A549 (cell line): ENCODE data around the gene THTPA. TPM values are rescaled to one million over a fixed set of nuclear protein-coding genes. Genes with fewer than 3 reads are reported as not detected.

Source experiments
- ATAC-seq, 2 experiments: fragments of 200-7000 bp in 1 of 2; fragments of >200 bp in 1 of 2; cut with Nextera tagmentation in 1 of 2; cut with Tn5 transposase in 1 of 2; 3 replicates each; pipeline versions ENCODE4 v1.8.0 to v1.9.1; 2018 to 2020; ENCODE audit warnings: mild to moderate bottlenecking in 1 of 2, moderate library complexity in 1 of 2
- CTCF ChIA-PET: fragments of 300-600 bp; sonication (Branson Sonifier 250); formaldehyde crosslinking; extraction: SDS; loops from one replicate; lab custom pipeline; 2021; ENCODE audit warnings: antibody characterized with exemption, inconsistent platforms; lab: Yijun Ruan, JAX
- POLR2A ChIA-PET: fragments of 350-600 bp; formaldehyde crosslinking; extraction: SDS; loops from one replicate; lab custom pipeline; 2021; ENCODE audit warnings: antibody characterized with exemption, inconsistent platforms; lab: Yijun Ruan, JAX
- DNase-seq, 2 experiments: peaks; one replicate each; pipeline versions ENCODE4 v3.0.0 to v3.0.0-alpha.2; 2011 to 2016; ENCODE audit warnings: low read depth in 1 of 2, low spot score in 1 of 2
- FAIRE-seq: peaks from 2 replicates; lab custom pipeline; 2011; peaks lifted over from hg19 to GRCh38; lab: Jason Lieb, UNC
- H3K27ac ChIP-seq, 2 experiments: fragments of >200 bp; sonication (Bioruptor Twin); formaldehyde crosslinking; 3 replicates each; pipeline ENCODE4 v1.5.1; 2016 to 2017
- H3K4me1 ChIP-seq: fragments of >200 bp; sonication (Bioruptor Twin); formaldehyde crosslinking; 3 replicates; pipeline ENCODE4 v1.6.1; 2016
- H3K4me2 ChIP-seq: fragments of >200 bp; sonication (Bioruptor Twin); formaldehyde crosslinking; 3 replicates; pipeline ENCODE4 v1.6.1; 2016
- H3K4me3 ChIP-seq: fragments of >200 bp; sonication (Bioruptor Twin); formaldehyde crosslinking; 3 replicates; pipeline ENCODE4 v1.5.1; 2016
- H3K9me3 ChIP-seq: fragments of >200 bp; sonication (Bioruptor Twin); formaldehyde crosslinking; 3 replicates; pipeline ENCODE4 v1.6.1; 2016
- CBX2 ChIP-seq: fragments of 200-600 bp; sonication (generic); IDR thresholded peaks from 2 replicates; pipeline ENCODE4 v1.6.1; 2016; ENCODE audit warnings: low read depth, mild to moderate bottlenecking, borderline replicate concordance
- CBX8 ChIP-seq: fragments of 200-600 bp; sonication (generic); IDR thresholded peaks from 2 replicates; pipeline ENCODE4 v1.6.1; 2016
- CEBPB ChIP-seq, 2 experiments: fragments of >200 bp in 1 of 2; sonication (Bioruptor Twin) in 1 of 2; formaldehyde crosslinking in 1 of 2; IDR thresholded peaks; 2 replicates each; pipeline ENCODE4 v1.6.1; 2012 to 2016
- EHMT2 ChIP-seq: fragments of 200-600 bp; sonication (generic); IDR thresholded peaks from 2 replicates; pipeline ENCODE4 v1.6.1; 2016; ENCODE audit warnings: antibody characterized with exemption, low read depth, mild to moderate bottlenecking, moderate library complexity
- EP300 ChIP-seq, 2 experiments: fragments of >200 bp; sonication (Bioruptor Twin); formaldehyde crosslinking; IDR thresholded peaks; 2 replicates in 1 of 2; 3 replicates in 1 of 2; pipeline ENCODE4 v1.6.1; 2016 to 2017
- ESRRA ChIP-seq: fragments of 150-350 bp; IDR thresholded peaks from 2 replicates; pipeline ENCODE4 v1.6.1; 2014; ENCODE audit warnings: mild to moderate bottlenecking, low read length, borderline replicate concordance
- FOSB ChIP-seq: fragments of 250-450 bp; sonication (Bioruptor Pico); IDR thresholded peaks from 2 replicates; pipeline ENCODE4 v1.5.0; 2020; ENCODE audit warnings: mild to moderate bottlenecking, moderate library complexity
- FOSL2 ChIP-seq, 2 experiments: fragments of 450-650 bp in 1 of 2; fragments of >200 bp in 1 of 2; sonication (Bioruptor Twin) in 1 of 2; formaldehyde crosslinking; IDR thresholded peaks; 2 replicates each; pipeline versions ENCODE4 v1.5.0 to v1.6.1; 2016 to 2020; ENCODE audit warnings: mild to moderate bottlenecking in 1 of 2, moderate library complexity in 1 of 2
- GATA3 ChIP-seq: IDR thresholded peaks from 2 replicates; pipeline ENCODE4 v1.6.1; 2012; ENCODE audit warnings: borderline replicate concordance
- HES2 ChIP-seq: fragments of >200 bp; sonication (Bioruptor Twin); formaldehyde crosslinking; IDR thresholded peaks from 2 replicates; pipeline ENCODE4 v1.6.1; 2016
- HMGXB4 ChIP-seq: fragments of 250-450 bp; sonication (Bioruptor Pico); IDR thresholded peaks from 2 replicates; pipeline ENCODE4 v1.5.0; 2021; ENCODE audit warnings: mild to moderate bottlenecking, moderate library complexity, borderline replicate concordance
- HOXB13 ChIP-seq: fragments of 250-450 bp; sonication (Bioruptor Pico); IDR thresholded peaks from 2 replicates; pipeline ENCODE4 v1.5.0; 2020; ENCODE audit warnings: low read depth, mild to moderate bottlenecking, moderate library complexity
- KDM1A ChIP-seq: fragments of 200-600 bp; sonication (generic); IDR thresholded peaks from 2 replicates; pipeline ENCODE4 v1.6.1; 2016; ENCODE audit warnings: low read depth, mild to moderate bottlenecking
- MAFK ChIP-seq: fragments of 450-650 bp; IDR thresholded peaks from 2 replicates; pipeline ENCODE4 v1.6.1; 2014; ENCODE audit not compliant: partially characterized antibody
- MAX ChIP-seq: IDR thresholded peaks from 2 replicates; pipeline ENCODE4 v1.6.1; 2012
- NR3C1 ChIP-seq: fragments of >200 bp; sonication (Bioruptor Twin); formaldehyde crosslinking; IDR thresholded peaks from 3 replicates; pipeline ENCODE4 v1.6.1; 2017
- PHF8 ChIP-seq: fragments of 200-600 bp; sonication (generic); IDR thresholded peaks from 2 replicates; pipeline ENCODE4 v1.6.1; 2016; ENCODE audit warnings: low read depth, mild to moderate bottlenecking, antibody characterized with exemption, moderate library complexity, borderline replicate concordance
- POLR2A ChIP-seq: IDR thresholded peaks from 2 replicates; pipeline ENCODE4 v1.6.1; 2012; ENCODE audit warnings: mild to moderate bottlenecking, low read length
- RARB ChIP-seq: fragments of 250-450 bp; sonication (Bioruptor Pico); IDR thresholded peaks from 2 replicates; pipeline ENCODE4 v1.8.0; 2021; ENCODE audit warnings: mild to moderate bottlenecking, moderate library complexity
- RFX5 ChIP-seq: fragments of 450-650 bp; IDR thresholded peaks from 2 replicates; pipeline ENCODE4 v1.7.1; 2014; ENCODE audit warnings: antibody characterized with exemption, mild to moderate bottlenecking, moderate library complexity
- SREBF2 ChIP-seq: fragments of 450-650 bp; IDR thresholded peaks from 2 replicates; pipeline ENCODE4 v1.6.1; 2014; ENCODE audit warnings: mild to moderate bottlenecking, moderate library complexity
- TFCP2L1 ChIP-seq: fragments of 250-450 bp; sonication (Bioruptor Pico); IDR thresholded peaks from 2 replicates; pipeline ENCODE4 v1.5.0; 2021; ENCODE audit warnings: mild to moderate bottlenecking
- TP53 ChIP-seq: fragments of 250-450 bp; sonication (Bioruptor Pico); IDR thresholded peaks from 2 replicates; pipeline ENCODE4 v1.5.0; 2021; ENCODE audit warnings: mild to moderate bottlenecking, moderate library complexity
- ZC3H11A ChIP-seq: fragments of 450-650 bp; IDR thresholded peaks from 2 replicates; pipeline ENCODE4 v1.6.1; 2014; ENCODE audit warnings: antibody characterized with exemption, mild to moderate bottlenecking
- ZNF302 ChIP-seq: fragments of 250-450 bp; sonication (Bioruptor Pico); IDR thresholded peaks from 2 replicates; pipeline ENCODE4 v1.9.0; 2021; ENCODE audit warnings: inconsistent platforms, mild to moderate bottlenecking, moderate library complexity
- WGBS: methylation state at CpG from one replicate; pipeline ENCODE4 v1.1.6; 2017; ENCODE audit errors: missing lambda C conversion rate; 5-methylcytosine and 5-hydroxymethylcytosine counted together
- polyA plus RNA-seq, 4 experiments: library from polyadenylated mRNA; depleted of rRNA in 3 of 4; stranded (reverse); fragments of >200 nt; fragmentation: RNase III in 1 of 4; extraction: RNeasy Plus Mini Kit Qiagen cat#74134 plus additional on column Dnase treatment in 1 of 4; gene quantifications; 2 replicates in 3 of 4; 3 replicates in 1 of 4; pipeline ENCODE4 v1.2.3, GENCODE V29; 2011 to 2017
- TF ChIP-seq, protein P1 (sequence below): fragments of 150-350 bp; IDR thresholded peaks from 2 replicates; pipeline ENCODE4 v1.6.1; 2014; ENCODE audit warnings: low read depth, mild to moderate bottlenecking, low read length

THTPA gene
- polyA plus RNA-seq, 2 of the 4 experiments (the other 2 are of a cell fraction): 8.1 to 23.9 TPM

GRCh38 chr14:23572524-23572828 lies 16.4 kb downstream of the THTPA start:
- H3K9me3 ChIP-seq: no peaks in the 10 kb centered on the region
- 61% methylated on average over 4 of the region's 4 CpGs for WGBS
- no peak for TF ChIP-seq POLR2A
- no peak for TF ChIP-seq KDM1A
- TF ChIP-seq EHMT2: no peak
- TF ChIP-seq HES2: no peak
- H3K4me2 ChIP-seq: no peak overlapping the region
- H3K27ac ChIP-seq: no peak overlapping the region
- H3K4me3 ChIP-seq: no peak overlapping the region
- POLR2A ChIA-PET: no interaction called here
- CTCF ChIA-PET: interaction anchor here (1.3 to 19.0 kb wide), 3 partner anchors 16 to 357 kb away, joined by 3 to 553 read pairs (median 13); partner anchors contain the start of gene NGDN
- FAIRE-seq (no peak), ATAC-seq (no peak), DNase-seq (no peak)
- peaks cover 14% of the 10 kb centered on the region for H3K4me1 ChIP-seq

DNA sequence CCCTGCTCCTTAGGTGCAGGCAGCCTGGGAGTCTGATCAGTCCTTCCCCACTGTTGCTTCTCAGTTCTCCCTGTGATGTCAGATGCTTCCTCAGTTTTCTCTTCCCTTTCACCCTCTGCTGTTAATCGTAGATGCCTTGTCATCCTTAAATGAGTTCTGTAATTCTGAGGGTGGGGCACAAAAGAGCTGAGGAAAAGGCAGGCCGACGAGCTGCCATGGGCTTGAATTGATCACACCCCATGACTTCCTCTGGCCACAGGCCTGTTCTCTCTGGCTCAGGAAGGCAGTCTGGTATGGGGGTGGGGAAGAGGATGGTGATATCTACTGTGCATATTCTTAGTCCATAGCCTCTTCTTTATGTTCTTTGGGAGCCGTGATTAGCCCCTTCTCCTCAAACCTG lies 16.8 kb downstream of the THTPA start:
- 52% methylated on average over 4 of the region's 4 CpGs for WGBS
- H3K4me1 ChIP-seq: peaks cover 12% of the 10 kb centered on the region
- TF ChIP-seq MAX (no peak), HOXB13 (CRISPR knock-in tag) (no peak), RARB (no peak), ESRRA (no peak), RFX5 (no peak), PHF8 (no peak), EHMT2 (no peak), FOSL2 (IDR thresholded peaks at IDR 0.05) (no peak), FOSL2 (CRISPR knock-in tag; IDR thresholded peaks at IDR 0.05) (no peak), POLR2A (no peak), ZNF302 (CRISPR knock-in tag) (no peak)
- FAIRE-seq (no peak), DNase-seq (no peak), ATAC-seq (no peak)
- CTCF ChIA-PET: interaction anchor here (1.3 to 3.0 kb wide), 3 partner anchors 16 to 356 kb away, joined by 3 to 13 read pairs (median 3); no protein-coding TSS in a partner anchor
- H3K4me3 ChIP-seq: no peak overlapping the region
- no peaks in the 10 kb centered on the region for H3K9me3 ChIP-seq
- POLR2A ChIA-PET: no interaction called here
- H3K27ac ChIP-seq: no peak overlapping the region
- no peak overlapping the region for H3K4me2 ChIP-seq

GRCh38 chr14:23573384-23574015 lies 17.4 kb downstream of the THTPA start:
- whole genome bisulfite sequencing: 67% methylated on average over 5 of the region's 5 CpGs
- Histone ChIP-seq H3K4me1 (peaks cover 6% of the 10 kb centered on the region), H3K4me2 (no peak overlapping the region), H3K4me3 (no peak overlapping the region), H3K9me3 (no peaks in the 10 kb centered on the region), H3K27ac (no peak overlapping the region)
- CTCF ChIA-PET: interaction anchor here (1.3 to 3.0 kb wide), 3 partner anchors 15 to 356 kb away, joined by 3 to 13 read pairs (median 3); no protein-coding TSS in a partner anchor
- POLR2A ChIA-PET: no interaction called here
- ATAC-seq (no peak), FAIRE-seq (no peak), DNase-seq (no peak)
- no peak for TF ChIP-seq ZNF302 (CRISPR knock-in tag)
- no peak for TF ChIP-seq FOSB (CRISPR knock-in tag)
- no peak for TF ChIP-seq TP53 (CRISPR knock-in tag)
- TF ChIP-seq HMGXB4 (CRISPR knock-in tag): no peak
- no peak for TF ChIP-seq CBX2
- no peak for TF ChIP-seq CEBPB (IDR thresholded peaks at IDR 0.05)
- no peak for TF ChIP-seq SREBF2
- no peak for TF ChIP-seq EP300 (IDR thresholded peaks at IDR 0.05)
- TF ChIP-seq CBX8: no peak
- TF ChIP-seq, protein P1, sequence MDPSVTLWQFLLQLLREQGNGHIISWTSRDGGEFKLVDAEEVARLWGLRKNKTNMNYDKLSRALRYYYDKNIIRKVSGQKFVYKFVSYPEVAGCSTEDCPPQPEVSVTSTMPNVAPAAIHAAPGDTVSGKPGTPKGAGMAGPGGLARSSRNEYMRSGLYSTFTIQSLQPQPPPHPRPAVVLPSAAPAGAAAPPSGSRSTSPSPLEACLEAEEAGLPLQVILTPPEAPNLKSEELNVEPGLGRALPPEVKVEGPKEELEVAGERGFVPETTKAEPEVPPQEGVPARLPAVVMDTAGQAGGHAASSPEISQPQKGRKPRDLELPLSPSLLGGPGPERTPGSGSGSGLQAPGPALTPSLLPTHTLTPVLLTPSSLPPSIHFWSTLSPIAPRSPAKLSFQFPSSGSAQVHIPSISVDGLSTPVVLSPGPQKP: no peak
- TF ChIP-seq MAFK: no peak
- no peak for TF ChIP-seq TFCP2L1 (CRISPR knock-in tag)
- no peak for TF ChIP-seq RFX5
- TF ChIP-seq EHMT2: no peak
- no peak for TF ChIP-seq NR3C1
- TF ChIP-seq ZC3H11A: no peak
- no peak for TF ChIP-seq GATA3
